ENCODE data around the gene KDM1A.
A peak's percentile ranks its signal among the peaks of the same experiment; 100 is the strongest.

Gene KDM1A

GRCh38 chr1:23110391-23110790 lies 91.1 kb downstream of the KDM1A start:
- no peak for DNase-seq (ENCODE audit: low spot score)

- DNase-seq (ENCODE audit: low spot score): no peak
These were observed 92.6 kb downstream of the KDM1A start for GRCh38 chr1:23111600-23112535.

GRCh38 chr1:23114424-23115079 lies 95.3 kb downstream of the KDM1A start:
- no peak for DNase-seq (ENCODE audit: low spot score)

GRCh38 chr1:23116216-23116836 lies 97.1 kb downstream of the KDM1A start:
- no peak for DNase-seq (ENCODE audit: low spot score)

GRCh38 chr1:23116921-23117699 lies 97.8 kb downstream of the KDM1A start:
- no peak for DNase-seq (ENCODE audit: low spot score)

- DNase-seq (ENCODE audit: low spot score): no peak
These were observed 99.1 kb downstream of the KDM1A start for GRCh38 chr1:23118407-23118806.

- DNase-seq (ENCODE audit: low spot score): no peak
These were observed 99.9 kb downstream of the KDM1A start for GRCh38 chr1:23118957-23119792.

- DNase-seq (ENCODE audit: low spot score): no peak
These were observed 101.1 kb downstream of the KDM1A start for GRCh38 chr1:23120383-23120782.

- DNase-seq (ENCODE audit: low spot score): peak; percentile 26
These were observed 102.9 kb downstream of the KDM1A start for GRCh38 chr1:23122023-23122748.

GRCh38 chr1:23122796-23123195 lies 103.5 kb downstream of the KDM1A start:
- DNase-seq (ENCODE audit: low spot score): no peak

- no peak for DNase-seq (ENCODE audit: low spot score)
These were observed 104.3 kb downstream of the KDM1A start for GRCh38 chr1:23123528-23123927.

- no peak for DNase-seq (ENCODE audit: low spot score)
These were observed 105.2 kb downstream of the KDM1A start for GRCh38 chr1:23124259-23125026.

- no peak for DNase-seq (ENCODE audit: low spot score)
These were observed 106.2 kb downstream of the KDM1A start for GRCh38 chr1:23125489-23125888.

- DNase-seq (ENCODE audit: low spot score): no peak
These were observed 106.9 kb downstream of the KDM1A start for GRCh38 chr1:23126200-23126599.

- DNase-seq (ENCODE audit: low spot score): peak; percentile 28
These were observed 107.5 kb downstream of the KDM1A start for GRCh38 chr1:23126801-23127200.

GRCh38 chr1:23129846-23130245 lies 110.6 kb downstream of the KDM1A start:
- DNase-seq (ENCODE audit: low spot score): no peak

- DNase-seq (ENCODE audit: low spot score): no peak
These were observed 112.8 kb downstream of the KDM1A start for GRCh38 chr1:23132033-23132432.

All from AG08396 (cell line).